Activated T-cell treated with anti-CD3 and anti-CD28 coated beads, Interleukin-2, amount 50 U/mL, for 4 hours (primary cell): ENCODE data around the gene RBPJL. TPM values are rescaled to one million over a fixed set of nuclear protein-coding genes. Genes with fewer than 3 reads are reported as not detected.

Experiments used
- ATAC-seq, 2 donors: fragments of 200-7000 bp; cut with Tn5 transposase; one replicate each; pipeline ENCODE4 v1.10.0; 2021
- DNase-seq: peaks from one replicate; pipeline ENCODE4 v3.0.0-alpha.2; 2020
- H3K27me3 Mint-ChIP-seq: one replicate; pipeline ENCODE4 v1.8.0; 2021; ENCODE audit warnings: low read depth, mixed read lengths
- H3K36me3 Mint-ChIP-seq: one replicate; pipeline ENCODE4 v1.8.0; 2022; ENCODE audit warnings: mixed read lengths; ENCODE audit not compliant: insufficient read depth
- H3K4me1 Mint-ChIP-seq: one replicate; pipeline ENCODE4 v1.8.0; 2021; ENCODE audit warnings: low read depth, mixed read lengths
- H3K4me3 Mint-ChIP-seq: one replicate; pipeline ENCODE4 v1.8.0; 2021; ENCODE audit warnings: mild to moderate bottlenecking, moderate library complexity, mixed read lengths
- H3K9me3 Mint-ChIP-seq: one replicate; pipeline ENCODE4 v1.8.0; 2021; ENCODE audit warnings: mixed read lengths
- total RNA-seq, 3 donors: library from RNA; stranded (reverse); gene quantifications; one replicate each; pipeline ENCODE4 v1.2.1, GENCODE V29; 2021

The RBPJL gene
- under 1 TPM in 2 of 3 donors, not detected in 1; 0.13 to 0.19 TPM for total RNA-seq

GRCh38 chr20:45306431-45306982, at the start of gene RBPJL:
Gene RBPJL (plus strand): TSS chr20:45306840. CDS start chr20:45306923, 83 bp downstream.
- H3K4me1 Mint-ChIP-seq = peaks cover 19% of the 10 kb centered on the region
- no peaks in the 10 kb centered on the region for H3K36me3 Mint-ChIP-seq
- DNase-seq (peak; percentile 41), ATAC-seq (peak; percentile 25 to 40)
- H3K27me3 Mint-ChIP-seq = peaks cover 63% of the 10 kb centered on the region
- no peak within 1 kb of the TSS for H3K4me3 Mint-ChIP-seq
- H3K9me3 Mint-ChIP-seq = no peaks in the 10 kb centered on the region

GRCh38 chr20:45257161-45257560, 49.5 kb upstream of the RBPJL start:
- no peaks in the 10 kb centered on the region for H3K36me3 Mint-ChIP-seq
- peaks cover 26% of the 10 kb centered on the region for H3K27me3 Mint-ChIP-seq
- no peaks in the 10 kb centered on the region for H3K9me3 Mint-ChIP-seq
- no peak overlapping the region for H3K4me3 Mint-ChIP-seq
- H3K4me1 Mint-ChIP-seq = no peaks in the 10 kb centered on the region
- DNase-seq (no peak), ATAC-seq (no peak)

GRCh38 chr20:45257711-45258110, 48.9 kb upstream of the RBPJL start:
- Mint-ChIP-seq H3K9me3 (no peaks in the 10 kb centered on the region), H3K4me1 (no peaks in the 10 kb centered on the region), H3K4me3 (no peak overlapping the region), H3K27me3 (peaks cover 25% of the 10 kb centered on the region), H3K36me3 (no peaks in the 10 kb centered on the region)
- ATAC-seq = no peak
- no peak for DNase-seq

- H3K27me3 Mint-ChIP-seq = peaks cover 25% of the 10 kb centered on the region
- H3K9me3 Mint-ChIP-seq = no peaks in the 10 kb centered on the region
- no peak for ATAC-seq
- DNase-seq = no peak
- H3K4me3 Mint-ChIP-seq = no peak overlapping the region
- H3K36me3 Mint-ChIP-seq = no peaks in the 10 kb centered on the region
- H3K4me1 Mint-ChIP-seq = no peaks in the 10 kb centered on the region
Measured at GRCh38 chr20:45258259-45258658, 48.4 kb upstream of the RBPJL start.

GRCh38 chr20:45258664-45259063, 48.0 kb upstream of the RBPJL start:
- no peak for ATAC-seq
- Mint-ChIP-seq H3K36me3 (no peaks in the 10 kb centered on the region), H3K27me3 (peaks cover 21% of the 10 kb centered on the region), H3K9me3 (no peaks in the 10 kb centered on the region), H3K4me3 (no peak overlapping the region), H3K4me1 (no peaks in the 10 kb centered on the region)
- DNase-seq = no peak

- H3K36me3 Mint-ChIP-seq = no peaks in the 10 kb centered on the region
- H3K27me3 Mint-ChIP-seq = peaks cover 31% of the 10 kb centered on the region
- no peak for ATAC-seq
- no peak overlapping the region for H3K4me3 Mint-ChIP-seq
- DNase-seq = no peak
- H3K9me3 Mint-ChIP-seq = no peaks in the 10 kb centered on the region
- no peaks in the 10 kb centered on the region for H3K4me1 Mint-ChIP-seq
Measured at GRCh38 chr20:45263556-45264266, 42.9 kb upstream of the RBPJL start.

- H3K36me3 Mint-ChIP-seq = no peaks in the 10 kb centered on the region
- no peaks in the 10 kb centered on the region for H3K9me3 Mint-ChIP-seq
- ATAC-seq (no peak), DNase-seq (no peak)
- peaks cover 28% of the 10 kb centered on the region for H3K27me3 Mint-ChIP-seq
- H3K4me1 Mint-ChIP-seq = no peaks in the 10 kb centered on the region
- no peak overlapping the region for H3K4me3 Mint-ChIP-seq
Measured at GRCh38 chr20:45266977-45267376, 39.7 kb upstream of the RBPJL start.

GRCh38 chr20:45268531-45268930, 38.1 kb upstream of the RBPJL start:
- ATAC-seq (no peak), DNase-seq (no peak)
- Mint-ChIP-seq H3K4me3 (no peak overlapping the region), H3K36me3 (no peaks in the 10 kb centered on the region), H3K4me1 (no peaks in the 10 kb centered on the region), H3K9me3 (no peaks in the 10 kb centered on the region), H3K27me3 (peaks cover 29% of the 10 kb centered on the region)

- no peaks in the 10 kb centered on the region for H3K9me3 Mint-ChIP-seq
- H3K27me3 Mint-ChIP-seq = peaks cover 29% of the 10 kb centered on the region
- ATAC-seq = no peak
- no peak overlapping the region for H3K4me3 Mint-ChIP-seq
- no peaks in the 10 kb centered on the region for H3K36me3 Mint-ChIP-seq
- no peak for DNase-seq
- H3K4me1 Mint-ChIP-seq = no peaks in the 10 kb centered on the region
Measured at GRCh38 chr20:45269056-45269455, 37.6 kb upstream of the RBPJL start.

- Mint-ChIP-seq H3K27me3 (peaks cover 29% of the 10 kb centered on the region), H3K36me3 (no peaks in the 10 kb centered on the region), H3K9me3 (no peaks in the 10 kb centered on the region), H3K4me3 (no peak overlapping the region), H3K4me1 (no peaks in the 10 kb centered on the region)
- ATAC-seq (no peak), DNase-seq (no peak)
Measured at GRCh38 chr20:45269754-45270270, 36.8 kb upstream of the RBPJL start.

GRCh38 chr20:45275338-45275737, 31.3 kb upstream of the RBPJL start:
- no peak overlapping the region for H3K4me3 Mint-ChIP-seq
- ATAC-seq = no peak

GRCh38 chr20:45279992-45280391, 26.6 kb upstream of the RBPJL start:
- Mint-ChIP-seq H3K4me1 (no peaks in the 10 kb centered on the region), H3K9me3 (no peaks in the 10 kb centered on the region)

More at GRCh38 chr20:45275338-45275737, 31.3 kb upstream of the RBPJL start:
- Mint-ChIP-seq H3K36me3 (no peaks in the 10 kb centered on the region), H3K4me1 (no peaks in the 10 kb centered on the region), H3K9me3 (no peaks in the 10 kb centered on the region), H3K27me3 (peaks cover 49% of the 10 kb centered on the region)
- no peak for DNase-seq

GRCh38 chr20:45282700-45283550, 23.7 kb upstream of the RBPJL start:
- DNase-seq = no peak
- no peaks in the 10 kb centered on the region for H3K9me3 Mint-ChIP-seq
- peaks cover 20% of the 10 kb centered on the region for H3K27me3 Mint-ChIP-seq
- no peak for ATAC-seq
- no peaks in the 10 kb centered on the region for H3K36me3 Mint-ChIP-seq
- H3K4me3 Mint-ChIP-seq = no peak overlapping the region
- no peaks in the 10 kb centered on the region for H3K4me1 Mint-ChIP-seq

More at GRCh38 chr20:45279992-45280391, 26.6 kb upstream of the RBPJL start:
- Mint-ChIP-seq H3K36me3 (no peaks in the 10 kb centered on the region), H3K4me3 (no peak overlapping the region), H3K27me3 (peaks cover 34% of the 10 kb centered on the region)
- ATAC-seq (no peak), DNase-seq (no peak)

GRCh38 chr20:45283551-45284057, 23.0 kb upstream of the RBPJL start:
- ATAC-seq = peak in 1 of 2 donors; percentile 32
- H3K4me1 Mint-ChIP-seq = no peaks in the 10 kb centered on the region

More at GRCh38 chr20:45283551-45284057, 23.0 kb upstream of the RBPJL start:
- Mint-ChIP-seq H3K9me3 (no peaks in the 10 kb centered on the region), H3K36me3 (no peaks in the 10 kb centered on the region), H3K4me3 (no peak overlapping the region), H3K27me3 (peaks cover 17% of the 10 kb centered on the region)
- DNase-seq = no peak
